IMR-90 (cell line): Measurements from ENCODE around the gene RELL1. TPM values are rescaled to one million over a fixed set of nuclear protein-coding genes. Genes with fewer than 3 reads are reported as not detected.

ENCODE experiments used
- ATAC-seq: fragments of 200-7000 bp; cut with Tn5 transposase; 2 replicates; pipeline ENCODE4 v1.9.1; 2020; ENCODE audit warnings: low read depth, mild to moderate bottlenecking, moderate library complexity
- BruUV-seq: library from RNA; stranded (reverse); fragments of 400-500 nt; replicated peaks from 2 replicates; lab custom pipeline; 2021; lab: Mats Ljungman, UMichigan
- CTCF ChIA-PET: fragments of 300-600 bp; formaldehyde crosslinking; extraction: SDS; loops from one replicate; lab custom pipeline; 2021; ENCODE audit warnings: antibody characterized with exemption; lab: Yijun Ruan, JAX
- POLR2A ChIA-PET: fragments of 300-600 bp; sonication (Branson Sonifier 250); formaldehyde crosslinking; loops from one replicate; lab custom pipeline; 2022; ENCODE audit warnings: antibody characterized with exemption; ENCODE audit not compliant: unreplicated experiment; lab: Charles Lee
- DNase-seq: peaks from one replicate; pipeline ENCODE4 v3.0.0; 2013
- H2AFZ ChIP-seq: replicated peaks from 2 replicates; pipeline ENCODE3; 2013; ENCODE audit warnings: low read length, mild to moderate bottlenecking; ENCODE audit not compliant: poor library complexity
- H2AK5ac ChIP-seq: 2 replicates; pipeline ENCODE4 v1.6.1; 2013; ENCODE audit warnings: low read depth, low read length, inconsistent platforms
- H2AK9ac ChIP-seq: replicated peaks from 2 replicates; pipeline ENCODE3; 2013; ENCODE audit warnings: mild to moderate bottlenecking, low read depth, low read length, moderate library complexity; ENCODE audit not compliant: poor library complexity
- H2BK120ac ChIP-seq: 2 replicates; pipeline ENCODE4 v1.6.1; 2013; ENCODE audit warnings: low read depth, low read length, inconsistent platforms
- H2BK15ac ChIP-seq: 3 replicates; pipeline ENCODE4 v1.6.1; 2013; ENCODE audit warnings: low read depth, low read length, inconsistent platforms
- H2BK20ac ChIP-seq: 2 replicates; pipeline ENCODE4 v1.6.1; 2013; ENCODE audit warnings: low read depth, mild to moderate bottlenecking, inconsistent platforms, low read length, moderate library complexity
- H2BK5ac ChIP-seq: 2 replicates; pipeline ENCODE4 v1.6.1; 2013; ENCODE audit warnings: mild to moderate bottlenecking, low read depth, low read length, inconsistent platforms; ENCODE audit not compliant: poor library complexity, severe bottlenecking
- H3K14ac ChIP-seq: replicated peaks from 2 replicates; pipeline ENCODE4 v1.6.1; 2013; ENCODE audit warnings: low read depth, low read length, inconsistent platforms
- H3K18ac ChIP-seq: 2 replicates; pipeline ENCODE4 v1.6.1; 2013; ENCODE audit warnings: low read depth, low read length, control low read depth
- H3K23ac ChIP-seq: 2 replicates; pipeline ENCODE4 v1.6.1; 2013; ENCODE audit warnings: low read depth, low read length, inconsistent platforms
- H3K27ac ChIP-seq: 2 replicates; pipeline ENCODE4 v1.5.1; 2013; ENCODE audit warnings: mild to moderate bottlenecking, control low read depth, low read length; ENCODE audit not compliant: insufficient read depth
- H3K27me3 ChIP-seq: 2 replicates; pipeline ENCODE4 v1.6.1; 2013; ENCODE audit warnings: low read length; ENCODE audit not compliant: control insufficient read depth, insufficient read depth
- H3K36me3 ChIP-seq: 2 replicates; pipeline ENCODE4 v1.6.1; 2013; ENCODE audit warnings: low read length, mixed read lengths; ENCODE audit not compliant: control insufficient read depth, insufficient read depth
- H3K4ac ChIP-seq: 2 replicates; pipeline ENCODE4 v1.6.1; 2013; ENCODE audit warnings: low read depth, low read length, inconsistent platforms
- H3K4me1 ChIP-seq: 2 replicates; pipeline ENCODE4 v1.6.1; 2013; ENCODE audit warnings: low read length, mixed read lengths; ENCODE audit not compliant: control insufficient read depth, insufficient read depth
- H3K4me2 ChIP-seq: 2 replicates; pipeline ENCODE4 v1.6.1; 2013; ENCODE audit warnings: low read depth, mild to moderate bottlenecking, control low read depth, low read length, moderate library complexity
- H3K4me3 ChIP-seq: 2 replicates; pipeline ENCODE4 v1.5.1; 2013; ENCODE audit warnings: low read depth, mild to moderate bottlenecking, control low read depth, low read length, moderate library complexity; ENCODE audit not compliant: insufficient read depth
- H3K56ac ChIP-seq: 2 replicates; pipeline ENCODE4 v1.6.1; 2013; ENCODE audit warnings: low read length, inconsistent platforms; ENCODE audit not compliant: insufficient read depth; ENCODE audit errors: extremely low read depth
- H3K79me1 ChIP-seq, 2 experiments: 2 replicates each; pipeline ENCODE4 v1.6.1; 2013; ENCODE audit warnings: low read length in 2 of 2, inconsistent platforms in 1 of 2, low read depth in 1 of 2
- H3K9ac ChIP-seq: 2 replicates; pipeline ENCODE4 v1.6.1; 2013; ENCODE audit warnings: low read depth, low read length, control low read depth
- H3K9me1 ChIP-seq: 2 replicates; pipeline ENCODE4 v1.6.1; 2013; ENCODE audit warnings: low read length, inconsistent platforms; ENCODE audit not compliant: insufficient read depth
- H3K9me3 ChIP-seq: 2 replicates; pipeline ENCODE4 v1.6.1; 2013; ENCODE audit warnings: low read length; ENCODE audit not compliant: control insufficient read depth, insufficient read depth
- H4K20me1 ChIP-seq: 2 replicates; pipeline ENCODE4 v1.6.1; 2013; ENCODE audit warnings: low read length, inconsistent platforms; ENCODE audit not compliant: insufficient read depth
- H4K5ac ChIP-seq: 2 replicates; pipeline ENCODE4 v1.6.1; 2013; ENCODE audit warnings: mild to moderate bottlenecking, low read depth, low read length, control low read depth
- H4K8ac ChIP-seq, 2 experiments: 2 replicates each; pipeline ENCODE4 v1.6.1; 2013; ENCODE audit warnings: low read depth in 2 of 2, low read length in 2 of 2, control low read depth in 1 of 2, inconsistent platforms in 1 of 2
- H4K91ac ChIP-seq: 2 replicates; pipeline ENCODE4 v1.6.1; 2013; ENCODE audit warnings: low read depth, low read length, inconsistent platforms; ENCODE audit not compliant: insufficient read depth
- BHLHE40 ChIP-seq: fragments of 150-350 bp; IDR thresholded peaks from 2 replicates; pipeline ENCODE4 v1.6.1; 2016; ENCODE audit warnings: mild to moderate bottlenecking, low read depth, low read length
- CHD1 ChIP-seq: IDR thresholded peaks from 2 replicates; pipeline ENCODE4 v1.6.1; 2012; ENCODE audit warnings: low read depth, low read length, improper control_type of control experiment
- MXI1 ChIP-seq: IDR thresholded peaks from 2 replicates; pipeline ENCODE4 v1.6.1; 2012; ENCODE audit warnings: low read depth, mild to moderate bottlenecking, low read length, moderate library complexity, borderline replicate concordance
- NFE2L2 ChIP-seq: fragments of 150-350 bp; IDR thresholded peaks from 2 replicates; pipeline ENCODE4 v1.6.1; 2016; ENCODE audit warnings: low read depth, mild to moderate bottlenecking, low read length
- RCOR1 ChIP-seq: IDR thresholded peaks from 2 replicates; pipeline ENCODE4 v1.6.1; 2012; ENCODE audit warnings: mild to moderate bottlenecking, low read length, improper control_type of control experiment; ENCODE audit not compliant: insufficient replicate concordance
- USF2 ChIP-seq: fragments of 150-350 bp; IDR thresholded peaks from 2 replicates; pipeline ENCODE4 v1.6.1; 2017; ENCODE audit warnings: mild to moderate bottlenecking, antibody characterized with exemption, low read length, low read depth
- WGBS, 2 experiments: methylation state at CpG; one replicate each; pipeline versions ENCODE4 v1.1.5 to v1.1.7; 2013; ENCODE audit warnings: missing lambda C conversion rate in 2 of 2; ENCODE audit not compliant: insufficient read length in 1 of 2; ENCODE audit errors: extremely low coverage in 2 of 2; 5-methylcytosine and 5-hydroxymethylcytosine counted together
- dilution Hi-C: fragments of 300-500 bp; cut with HindIII; formaldehyde crosslinking; loops from one replicate; pipeline ENCODE4 v1.14.3; 2018; ENCODE audit warnings: low sequenced_read_pairs; ENCODE audit not compliant: unreplicated experiment
- in situ Hi-C: fragments of 300-500 bp; cut with MboI; formaldehyde crosslinking; loops from 3 replicates; pipeline ENCODE4 v1.14.3; 2019; ENCODE audit warnings: low sequenced_read_pairs, inconsistent platforms, mixed read lengths
- intact Hi-C: fragments of 100-400 bp; cut with micrococcal nuclease; formaldehyde crosslinking; loops from 2 replicates; pipeline ENCODE4 v1.10.0; 2022
- polyA plus RNA-seq, 3 experiments: library from polyadenylated mRNA; depleted of rRNA; stranded (reverse); fragments of >200 nt; gene quantifications; 2 replicates each; pipeline ENCODE4 v1.2.3, GENCODE V29; 2012; ENCODE audit warnings: low replicate concordance in 1 of 3
- total RNA-seq: library from RNA; depleted of rRNA; stranded (reverse); fragments of >200 nt; gene quantifications from 2 replicates; pipeline ENCODE4 v1.2.3, GENCODE V29; 2012

Gene RELL1
- total and polyA plus RNA-seq, 2 of the 4 experiments (the other 2 are of a cell fraction) = 6.8 to 39.6 TPM

GRCh38 chr4:37562592-37562991 is 123.6 kb downstream of the RELL1 start:
- H3K27me3 ChIP-seq = no peaks in the 10 kb centered on the region
- H3K79me1 ChIP-seq = no peaks in the 10 kb centered on the region
- no TSS peak for BruUV-seq
- WGBS, 2 experiments = no CpG with 5 or more reads among the region's 4 CpGs
- H3K56ac ChIP-seq = no peak overlapping the region
- no peaks in the 10 kb centered on the region for H3K36me3 ChIP-seq
- H3K23ac ChIP-seq = no peak overlapping the region
- in situ Hi-C loops (loop anchor here (10.0 kb wide), 1 partner anchor 108 kb away; a partner anchor contains a TSS), dilution Hi-C loops (no loop called here), intact Hi-C loops (no loop called here)
- no peaks in the 10 kb centered on the region for H4K20me1 ChIP-seq
- H3K4me2 ChIP-seq = no peak overlapping the region
- no peaks in the 10 kb centered on the region for H3K9me1 ChIP-seq
- ChIA-PET CTCF (no interaction called here), POLR2A (no interaction called here)
- H4K5ac ChIP-seq = no peak overlapping the region
- H3K14ac ChIP-seq = no peak overlapping the region
- H2BK5ac ChIP-seq = no peak overlapping the region
- no peak for ATAC-seq
- TF ChIP-seq RCOR1 = no peak
- no peak for TF ChIP-seq MXI1
- no peak for TF ChIP-seq NFE2L2
- no peak for TF ChIP-seq BHLHE40
- no peak for TF ChIP-seq CHD1
- no peak for TF ChIP-seq USF2
- no peak overlapping the region for H2BK20ac ChIP-seq
- H4K91ac ChIP-seq = no peak overlapping the region
- no peak overlapping the region for H2BK15ac ChIP-seq
- H4K8ac ChIP-seq = no peak overlapping the region
- H3K9me3 ChIP-seq = no peaks in the 10 kb centered on the region
- 0 out of 2 replicates have a peak, but pooled peaks cover 2% of the 10 kb centered on the region for H3K4me1 ChIP-seq
- H3K4ac ChIP-seq = no peak overlapping the region
- no peak overlapping the region for H3K4me3 ChIP-seq
- H2AFZ ChIP-seq = no peak overlapping the region
- H3K27ac ChIP-seq = no peak overlapping the region
- H3K9ac ChIP-seq = no peak overlapping the region
- peak; percentile 33 for DNase-seq
- H2BK120ac ChIP-seq = no peak overlapping the region
- no peak overlapping the region for H2AK9ac ChIP-seq
- H2AK5ac ChIP-seq = no peak overlapping the region
- no peak overlapping the region for H3K18ac ChIP-seq
